Lung (tissue), 12 donors: Measurements from ENCODE around the gene TSR2. TPM values are rescaled to one million over a fixed set of nuclear protein-coding genes. Genes with fewer than 3 reads are reported as not detected.
"Not testable (repeated sequence)": the region's sequence is repeated elsewhere in the genome, so short reads cannot be mapped to it uniquely, and the experiment has no call there.

Experiments
- ATAC-seq: fragments of 200-7000 bp; cut with Tn5 transposase; one replicate; pipeline ENCODE4 v1.9.1; 2020; ENCODE audit warnings: moderate number of reproducible peaks; ENCODE audit not compliant: insufficient read depth, low FRiP score
- DNase-seq, 3 donors: peaks; one replicate each; pipeline ENCODE4 v3.0.0-alpha.2; 2013 to 2017
- H3K27ac ChIP-seq, 2 donors: one replicate each; pipeline ENCODE4 v1.5.1; 2013; ENCODE audit warnings: mild to moderate bottlenecking in 2 of 2, moderate library complexity in 2 of 2, control low read depth in 1 of 2, inconsistent platforms in 1 of 2, low read depth in 1 of 2, low read length in 1 of 2
- H3K27me3 ChIP-seq, 3 donors: one replicate each; pipeline ENCODE4 v1.5.1; 2013; ENCODE audit warnings: low read length in 2 of 3; ENCODE audit not compliant: control insufficient read depth in 3 of 3, insufficient read depth in 3 of 3
- H3K36me3 ChIP-seq, 4 donors: one replicate each; pipeline ENCODE4 v1.5.1; 2013; ENCODE audit warnings: low read length in 4 of 4, mild to moderate bottlenecking in 1 of 4, moderate library complexity in 1 of 4; ENCODE audit not compliant: control insufficient read depth in 4 of 4, insufficient read depth in 4 of 4
- H3K4me1 ChIP-seq, 5 donors: one replicate each; pipeline ENCODE4 v1.5.1; 2013; ENCODE audit warnings: low read length in 5 of 5, mild to moderate bottlenecking in 2 of 5, moderate library complexity in 1 of 5; ENCODE audit not compliant: control insufficient read depth in 5 of 5, insufficient read depth in 5 of 5
- H3K4me3 ChIP-seq: one replicate; pipeline ENCODE4 v1.5.1; 2013; ENCODE audit warnings: mild to moderate bottlenecking, control low read depth, moderate library complexity
- H3K9ac ChIP-seq, 2 donors: one replicate each; pipeline ENCODE4 v1.5.1; 2013; ENCODE audit warnings: low read length in 2 of 2, control low read depth in 1 of 2; ENCODE audit not compliant: insufficient read depth in 1 of 2
- H3K9me3 ChIP-seq, 4 donors: one replicate each; pipeline ENCODE4 v1.5.1; 2013; ENCODE audit warnings: low read length in 3 of 4, mild to moderate bottlenecking in 1 of 4, moderate library complexity in 1 of 4; ENCODE audit not compliant: control insufficient read depth in 4 of 4, insufficient read depth in 3 of 4
- WGBS, 2 donors: extraction: QIAGEN DNeasy Blood & Tissue Kit; methylation state at CpG; one replicate each; pipeline ENCODE4 v1.1.7; 2013; 5-methylcytosine and 5-hydroxymethylcytosine counted together
- polyA plus RNA-seq, 2 donors: library from polyadenylated mRNA; stranded (reverse); fragments of 200-250 nt; gene quantifications; one replicate each; pipeline ENCODE4 v1.2.1, GENCODE V29; 2013
- total RNA-seq, 2 donors: library from RNA; depleted of rRNA in 1 of 2; stranded (reverse); fragments of >200 nt in 1 of 2; gene quantifications; one replicate each; pipeline ENCODE4 v1.2.1, GENCODE V29; 2014 to 2021
- TF ChIP-seq, protein P1 (sequence below): IDR thresholded peaks from 2 replicates; pipeline ENCODE4 v1.5.1; 2012; ENCODE audit warnings: mild to moderate bottlenecking; ENCODE audit errors: control extremely low read depth, extremely low read depth
- donor health status: control.
- donor health status: control.
- donor health status: Bipolar disorder and iron deficiency.
- donor health status: healthy.
- donor health status: DM: yes; HTN: yes; CAD: no.

The TSR2 gene
- total and polyA plus RNA-seq, 4 donors = 21.0 to 39.5 (median 32.9) TPM

DNA sequence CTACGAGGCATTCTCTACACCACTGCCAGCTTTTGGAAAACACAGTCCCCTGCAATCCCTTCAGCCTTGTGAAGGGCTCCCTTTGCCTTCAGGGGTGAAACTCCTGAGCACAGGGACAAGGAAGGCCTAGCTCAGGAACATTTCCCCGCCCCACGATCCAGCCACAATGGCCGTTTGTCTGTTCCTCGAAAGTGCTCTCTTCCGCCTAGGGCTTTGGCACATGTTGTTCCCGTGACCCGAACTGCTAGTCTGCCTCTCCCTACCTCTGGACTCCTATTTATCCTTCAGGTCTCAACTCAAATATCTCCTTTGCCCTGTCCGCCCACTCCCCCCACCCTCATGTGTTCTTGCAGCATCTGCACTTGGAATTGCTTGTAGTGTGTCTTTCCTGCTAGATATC, 43.7 kb downstream of the TSR2 start:
- Histone ChIP-seq H3K4me3 (no peak overlapping the region), H3K9ac (no peak overlapping the region), H3K4me1 (peaks cover 0 to 50% (median 8%) of the 10 kb centered on the region in 5 donors), H3K9me3 (no peaks in the 10 kb centered on the region), H3K27ac (peak overlapping the region in 1 of 2 donors; percentile 33), H3K36me3 (no peaks in the 10 kb centered on the region), H3K27me3 (no peaks in the 10 kb centered on the region)
- 75 to 89% methylated on average over 8 to 9 of the region's 9 CpGs for WGBS, 2 donors
- no peak for ATAC-seq
- DNase-seq = peak in 1 of 3 donors; percentile 12
- TF ChIP-seq, protein P1, sequence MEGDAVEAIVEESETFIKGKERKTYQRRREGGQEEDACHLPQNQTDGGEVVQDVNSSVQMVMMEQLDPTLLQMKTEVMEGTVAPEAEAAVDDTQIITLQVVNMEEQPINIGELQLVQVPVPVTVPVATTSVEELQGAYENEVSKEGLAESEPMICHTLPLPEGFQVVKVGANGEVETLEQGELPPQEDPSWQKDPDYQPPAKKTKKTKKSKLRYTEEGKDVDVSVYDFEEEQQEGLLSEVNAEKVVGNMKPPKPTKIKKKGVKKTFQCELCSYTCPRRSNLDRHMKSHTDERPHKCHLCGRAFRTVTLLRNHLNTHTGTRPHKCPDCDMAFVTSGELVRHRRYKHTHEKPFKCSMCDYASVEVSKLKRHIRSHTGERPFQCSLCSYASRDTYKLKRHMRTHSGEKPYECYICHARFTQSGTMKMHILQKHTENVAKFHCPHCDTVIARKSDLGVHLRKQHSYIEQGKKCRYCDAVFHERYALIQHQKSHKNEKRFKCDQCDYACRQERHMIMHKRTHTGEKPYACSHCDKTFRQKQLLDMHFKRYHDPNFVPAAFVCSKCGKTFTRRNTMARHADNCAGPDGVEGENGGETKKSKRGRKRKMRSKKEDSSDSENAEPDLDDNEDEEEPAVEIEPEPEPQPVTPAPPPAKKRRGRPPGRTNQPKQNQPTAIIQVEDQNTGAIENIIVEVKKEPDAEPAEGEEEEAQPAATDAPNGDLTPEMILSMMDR = no peak

DNA sequence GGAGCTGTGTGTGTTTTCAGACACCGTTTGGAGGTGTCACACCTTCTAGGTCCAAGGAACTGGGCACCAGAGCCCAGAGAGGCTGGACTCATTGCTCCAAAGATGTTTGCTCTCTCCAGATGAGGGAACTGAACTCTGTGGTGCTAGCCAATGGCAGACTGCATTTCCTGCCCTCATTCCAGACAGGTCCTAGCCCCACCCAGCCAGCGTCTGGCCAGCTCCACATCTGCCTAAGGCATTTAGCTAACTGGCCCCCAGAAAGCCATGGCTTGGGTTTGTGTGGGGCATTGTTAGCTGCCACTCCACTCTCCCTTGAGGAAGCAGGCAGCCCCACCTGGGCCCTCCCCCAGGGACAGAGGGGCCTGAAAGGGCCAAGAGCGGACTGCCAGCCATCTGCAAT, 44.5 kb downstream of the TSR2 start:
- Histone ChIP-seq H3K4me3 (no peak overlapping the region), H3K9ac (no peak overlapping the region), H3K4me1 (peaks cover 0 to 42% (median 7%) of the 10 kb centered on the region in 5 donors), H3K27me3 (no peaks in the 10 kb centered on the region), H3K36me3 (no peaks in the 10 kb centered on the region), H3K9me3 (peaks cover 0 to 1% (median 0%) of the 10 kb centered on the region in 4 donors), H3K27ac (no peak overlapping the region)
- TF ChIP-seq, protein P1 = no peak
- DNase-seq = peak in 1 of 3 donors; percentile 13
- WGBS, 2 donors = 48 to 71% methylated on average over 3 of the region's 3 CpGs
- no peak for ATAC-seq

DNA sequence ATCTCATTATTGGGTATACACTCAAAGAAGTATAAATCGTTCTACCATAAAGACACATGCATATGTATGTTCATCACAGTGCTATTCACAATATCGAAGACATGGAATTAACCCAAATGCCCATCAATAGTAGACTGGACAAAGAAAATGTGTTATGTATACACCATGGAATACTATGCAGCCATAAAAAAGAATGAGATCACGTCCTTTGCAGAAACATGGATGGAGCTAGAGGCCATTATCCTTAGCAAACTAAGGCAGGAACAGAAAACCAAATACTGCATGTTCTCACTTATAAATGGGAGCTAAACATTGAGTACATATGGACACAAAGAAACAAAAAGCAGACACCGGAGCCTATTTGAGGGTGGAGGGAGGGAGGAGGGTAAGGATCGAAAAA, 49.6 kb downstream of the TSR2 start:
- peaks cover 0 to 14% (median 0%) of the 10 kb centered on the region in 5 donors for H3K4me1 ChIP-seq
- not testable (repeated sequence) for ATAC-seq, H3K27ac ChIP-seq, H3K36me3 ChIP-seq, H3K27me3 ChIP-seq, H3K9ac ChIP-seq, DNase-seq, H3K4me3 ChIP-seq, H3K9me3 ChIP-seq
- 86 to 96% methylated on average over 5 of the region's 5 CpGs for WGBS, 2 donors

DNA sequence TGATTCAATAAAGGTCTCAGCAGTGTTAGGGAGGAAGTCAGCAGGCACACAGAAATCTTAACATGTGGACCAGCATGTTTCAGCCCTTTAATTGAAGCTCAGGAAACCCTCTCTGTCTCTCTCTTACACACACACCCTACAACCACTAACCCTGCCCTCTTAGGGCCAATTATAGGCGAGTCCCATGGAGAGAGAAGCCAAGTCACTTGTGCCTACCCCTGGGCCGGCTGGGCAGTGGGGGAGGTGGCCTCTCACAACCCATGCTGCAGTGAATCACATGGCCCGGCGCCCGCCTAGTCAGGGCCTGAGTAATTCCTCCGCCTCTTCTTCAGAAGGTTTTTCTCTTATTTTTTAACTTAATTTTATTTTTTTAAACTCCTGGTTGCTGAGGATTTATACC, 52.1 kb downstream of the TSR2 start:
- ATAC-seq (no peak), DNase-seq (no peak)
- Histone ChIP-seq H3K4me3 (no peak overlapping the region), H3K36me3 (no peaks in the 10 kb centered on the region), H3K27me3 (no peaks in the 10 kb centered on the region), H3K4me1 (peaks cover 0 to 16% (median 1%) of the 10 kb centered on the region in 5 donors), H3K9me3 (peaks cover 0 to 5% (median 0%) of the 10 kb centered on the region in 4 donors), H3K9ac (no peak overlapping the region), H3K27ac (no peak overlapping the region)
- TF ChIP-seq, protein P1 = no peak
- WGBS, 2 donors = 60 to 71% methylated on average over 6 of the region's 6 CpGs
